Hematopoietic multipotent progenitor cell treated with erythropoietin and hydrocortisone succinate and interleukin-3 and kit ligand, for 15 days (in vitro differentiated cells): ENCODE measurements around the gene KIFC1.
A peak's percentile ranks its signal among the peaks of the same experiment; 100 is the strongest.

Source experiments
- DNase-seq: peaks from one replicate; pipeline ENCODE4 v3.0.0-alpha.2; 2015; ENCODE audit warnings: low spot score

Gene KIFC1

GRCh38 chr6:33441457-33441856 lies 49.8 kb downstream of the KIFC1 start:
- DNase-seq, result no peak

- no peak for DNase-seq
Observed at GRCh38 chr6:33442283-33442682, 50.7 kb downstream of the KIFC1 start.

GRCh38 chr6:33443025-33443424 lies 51.4 kb downstream of the KIFC1 start:
- DNase-seq, result no peak

GRCh38 chr6:33443619-33444504 lies 52.2 kb downstream of the KIFC1 start:
- no peak for DNase-seq

DNA sequence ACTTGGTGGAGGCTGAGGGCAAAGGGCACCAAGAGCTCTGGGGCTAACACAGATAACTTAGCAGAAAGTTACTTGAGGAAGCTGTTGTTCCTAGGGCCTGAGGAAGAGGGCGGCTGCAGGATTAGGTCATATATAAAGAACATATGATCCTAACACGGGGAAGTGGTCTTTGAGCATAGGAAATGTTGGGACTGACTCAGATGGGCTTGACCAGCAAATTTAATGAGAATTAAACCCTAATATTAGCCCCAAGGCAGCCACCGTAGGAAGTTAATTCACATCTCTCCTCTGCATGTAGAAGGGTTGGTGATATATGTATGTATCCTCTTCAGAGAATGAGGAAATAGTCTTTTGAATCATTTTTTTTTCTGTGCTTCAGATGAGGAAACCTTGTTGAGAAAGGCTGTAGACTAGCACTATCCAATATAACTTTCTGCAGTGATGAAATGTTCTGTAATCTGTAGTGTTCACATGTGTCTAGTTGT lies 53.5 kb downstream of the KIFC1 start:
- DNase-seq, result no peak

- no peak for DNase-seq
Observed at GRCh38 chr6:33446356-33446755, 54.7 kb downstream of the KIFC1 start.

DNA sequence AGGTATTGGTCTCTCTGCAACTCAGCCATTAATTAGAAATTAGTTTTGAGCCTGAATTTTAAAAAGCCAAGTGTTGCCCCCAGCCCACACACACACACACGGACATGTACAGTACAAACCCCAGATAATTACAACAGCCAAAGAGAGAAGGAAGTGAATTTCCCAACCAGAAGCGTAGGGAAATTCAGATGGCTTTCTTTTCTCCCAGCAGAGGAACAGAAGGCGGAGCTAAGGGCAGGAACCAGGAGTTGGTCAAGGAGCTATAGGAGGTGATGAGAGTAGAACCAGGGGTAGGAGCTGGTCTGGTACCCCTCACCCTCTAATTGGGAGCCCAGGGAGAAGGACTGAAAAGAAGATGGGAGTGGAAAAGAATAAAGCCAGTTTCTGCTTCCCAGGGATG lies 58.8 kb downstream of the KIFC1 start:
- DNase-seq, result no peak

- DNase-seq, result no peak
Observed at GRCh38 chr6:33451606-33452005, 60.0 kb downstream of the KIFC1 start.

GRCh38 chr6:33452496-33452895 lies 60.9 kb downstream of the KIFC1 start:
- no peak for DNase-seq

GRCh38 chr6:33453393-33454008 lies 61.9 kb downstream of the KIFC1 start:
- no peak for DNase-seq

- DNase-seq, result peak; percentile 96
Observed at GRCh38 chr6:33454009-33454946, 62.7 kb downstream of the KIFC1 start, which contains the start of gene ZBTB9. Gene ZBTB9, plus strand, starts transcription at chr6:33454576. Its CDS starts 525 bp downstream, at chr6:33455101.

DNA sequence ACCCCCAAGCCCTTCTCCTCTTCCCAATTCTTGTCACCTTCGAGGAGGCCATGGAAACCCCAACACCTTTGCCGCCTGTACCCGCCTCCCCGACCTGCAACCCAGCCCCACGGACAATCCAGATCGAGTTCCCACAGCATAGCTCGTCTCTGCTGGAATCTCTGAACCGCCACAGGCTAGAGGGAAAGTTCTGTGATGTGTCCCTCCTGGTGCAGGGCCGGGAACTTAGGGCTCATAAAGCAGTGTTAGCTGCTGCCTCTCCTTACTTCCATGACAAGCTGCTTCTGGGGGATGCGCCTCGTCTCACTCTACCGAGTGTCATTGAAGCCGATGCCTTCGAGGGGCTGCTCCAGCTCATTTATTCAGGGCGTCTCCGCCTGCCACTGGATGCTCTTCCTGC lies 63.4 kb downstream of the KIFC1 start:
- DNase-seq, result no peak

DNA sequence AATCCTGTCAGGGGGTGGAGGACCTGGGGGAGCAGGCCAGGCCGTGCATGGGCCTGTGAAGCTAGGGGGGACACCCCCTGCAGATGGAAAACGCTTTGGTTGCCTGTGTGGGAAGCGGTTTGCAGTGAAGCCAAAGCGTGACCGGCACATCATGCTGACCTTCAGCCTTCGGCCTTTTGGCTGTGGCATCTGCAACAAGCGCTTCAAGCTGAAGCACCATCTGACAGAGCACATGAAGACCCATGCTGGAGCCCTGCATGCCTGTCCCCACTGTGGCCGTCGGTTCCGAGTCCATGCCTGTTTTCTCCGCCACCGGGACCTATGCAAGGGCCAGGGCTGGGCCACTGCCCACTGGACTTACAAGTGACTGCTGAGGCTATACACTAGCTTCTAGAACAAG lies 64.5 kb downstream of the KIFC1 start:
- no peak for DNase-seq

DNA sequence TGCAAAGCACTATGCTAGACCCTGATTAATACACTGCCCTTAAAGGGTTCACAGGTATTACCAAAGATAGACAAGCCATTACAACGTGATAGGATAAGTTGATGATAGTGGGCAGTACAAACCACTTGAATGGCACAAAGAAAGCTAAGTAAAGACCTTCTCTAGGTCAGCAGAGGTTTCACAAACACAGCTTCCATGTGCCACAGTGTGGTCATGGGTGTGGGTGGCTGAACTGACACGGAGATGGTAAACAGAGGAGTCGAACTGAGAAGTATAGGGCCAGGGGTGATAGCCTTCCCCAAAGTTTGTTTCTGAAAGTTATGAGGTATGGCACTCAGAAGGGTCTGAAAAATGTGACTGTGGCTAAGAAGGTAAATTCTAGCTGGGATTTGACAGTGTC lies 67.1 kb downstream of the KIFC1 start:
- no peak for DNase-seq

DNA sequence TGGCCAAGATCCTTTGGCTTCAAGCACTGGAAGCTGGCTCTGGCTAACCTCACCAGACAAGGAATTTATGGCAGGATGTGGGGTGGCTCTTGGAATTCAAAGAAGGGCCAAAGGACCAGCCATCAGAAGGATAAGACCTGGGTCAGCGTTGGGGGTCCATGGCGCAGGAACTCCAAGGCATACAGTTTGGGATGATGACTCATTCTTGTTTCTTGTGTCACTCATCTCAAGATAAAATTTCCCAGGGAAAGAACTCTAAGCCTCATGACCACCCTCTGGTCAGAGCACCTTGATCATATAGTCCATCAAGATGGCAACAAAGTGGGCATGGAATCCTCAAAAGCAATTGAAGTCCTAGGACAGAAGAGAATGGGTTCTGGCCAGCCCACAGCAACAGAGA lies 67.6 kb downstream of the KIFC1 start:
- no peak for DNase-seq
